Keratinocyte (primary cell): ENCODE results near the gene SCD. TPM values are rescaled to one million over a fixed set of nuclear protein-coding genes. Genes with fewer than 3 reads are reported as not detected.

Experiments
- DNase-seq: peaks from one replicate; pipeline ENCODE4 v3.0.0-alpha.2; 2011; ENCODE audit warnings: low read depth, missing footprints, low spot score
- FAIRE-seq: peaks from 2 replicates; lab custom pipeline; 2011; peaks lifted over from hg19 to GRCh38; lab: Jason Lieb, UNC
- H2AFZ ChIP-seq: 2 replicates; pipeline ENCODE4 v1.6.0; 2012; ENCODE audit warnings: low read length, control low read depth, inconsistent platforms; ENCODE audit not compliant: control insufficient read depth
- H3K27ac ChIP-seq: 2 replicates; pipeline ENCODE4 v1.5.1; 2011; ENCODE audit warnings: low read length; ENCODE audit not compliant: control insufficient read depth, insufficient read depth
- H3K27me3 ChIP-seq: 3 replicates; pipeline ENCODE4 v1.6.0; 2011; ENCODE audit warnings: low read length; ENCODE audit not compliant: control insufficient read depth, insufficient read depth; ENCODE audit errors: extremely low read depth
- H3K36me3 ChIP-seq, 2 experiments: 2 replicates in 1 of 2; 3 replicates in 1 of 2; pipeline ENCODE4 v1.5.1; 2011; ENCODE audit warnings: low read length in 2 of 2, mild to moderate bottlenecking in 1 of 2; ENCODE audit not compliant: control insufficient read depth in 2 of 2, insufficient read depth in 2 of 2; ENCODE audit errors: extremely low read depth in 1 of 2
- H3K4me1 ChIP-seq: 3 replicates; pipeline ENCODE4 v1.5.1; 2011; ENCODE audit warnings: low read length; ENCODE audit not compliant: control insufficient read depth, insufficient read depth; ENCODE audit errors: extremely low read depth
- H3K4me2 ChIP-seq: 3 replicates; pipeline ENCODE4 v1.6.0; 2011; ENCODE audit warnings: low read depth, low read length; ENCODE audit not compliant: control insufficient read depth, insufficient read depth; ENCODE audit errors: extremely low read depth
- H3K4me3 ChIP-seq, 3 experiments: fragments of 200-600 bp in 1 of 3; sonication (generic) in 1 of 3; 2 replicates in 2 of 3; 3 replicates in 1 of 3; pipeline ENCODE4 v1.5.1; 2011 to 2016; ENCODE audit warnings: low read length in 3 of 3, mild to moderate bottlenecking in 3 of 3, control low read depth in 2 of 3, inconsistent platforms in 1 of 3, low read depth in 1 of 3, mixed read lengths in 1 of 3, mixed run types in 1 of 3, moderate library complexity in 1 of 3; ENCODE audit not compliant: control insufficient read depth in 2 of 3, insufficient read depth in 2 of 3; ENCODE audit errors: extremely low read depth in 1 of 3
- H3K79me2 ChIP-seq: 2 replicates; pipeline ENCODE4 v1.6.0; 2012; ENCODE audit warnings: low read length; ENCODE audit not compliant: control insufficient read depth, insufficient read depth
- H3K9ac ChIP-seq: 3 replicates; pipeline ENCODE4 v1.6.0; 2011; ENCODE audit warnings: low read length; ENCODE audit not compliant: control insufficient read depth, insufficient read depth; ENCODE audit errors: extremely low read depth
- H3K9me1 ChIP-seq: 3 replicates; pipeline ENCODE4 v1.6.0; 2011; ENCODE audit warnings: low read length; ENCODE audit not compliant: control insufficient read depth, insufficient read depth; ENCODE audit errors: extremely low read depth
- H3K9me3 ChIP-seq: 2 replicates; pipeline ENCODE4 v1.5.1; 2012; ENCODE audit warnings: low read depth, low read length; ENCODE audit not compliant: control insufficient read depth
- H4K20me1 ChIP-seq: 3 replicates; pipeline ENCODE4 v1.6.0; 2011; ENCODE audit warnings: low read length; ENCODE audit not compliant: control insufficient read depth, insufficient read depth; ENCODE audit errors: extremely low read depth
- CTCF ChIP-seq, 3 experiments: IDR thresholded peaks in 1 of 3; conservative IDR thresholded peaks in 1 of 3; optimal IDR thresholded peaks in 1 of 3; 2 replicates in 2 of 3; 3 replicates in 1 of 3; pipeline versions ENCODE3 to v1.5.1; 2011; ENCODE audit warnings: low read length in 3 of 3, mild to moderate bottlenecking in 3 of 3, moderate library complexity in 2 of 3, control low read depth in 1 of 3, inconsistent platforms in 1 of 3; ENCODE audit not compliant: insufficient read depth in 2 of 3; ENCODE audit errors: extremely low read depth in 1 of 3
- EZH2 ChIP-seq: IDR thresholded peaks from one replicate; pipeline ENCODE4 v1.6.1; 2012; ENCODE audit warnings: inconsistent platforms, mild to moderate bottlenecking, low read length, moderate library complexity
- dilution Hi-C: fragments of 300-500 bp; cut with MboI; formaldehyde crosslinking; loops from one replicate; pipeline ENCODE4 v1.7.0; 2020; ENCODE audit warnings: low sequenced_read_pairs; ENCODE audit not compliant: extremely low pct_ligation_motif_present
- polyA plus RNA-seq, 5 experiments: library from polyadenylated mRNA; depleted of rRNA in 3 of 5; stranded (reverse) in 3 of 5; stranded (forward) in 1 of 5; unstranded in 1 of 5; fragments of >200 nt; gene quantifications; 1 replicate in 1 of 5; 2 replicates in 3 of 5; 3 replicates in 1 of 5; pipeline versions ENCODE4 v1.2.1 to v1.2.3, GENCODE V29; 2011 to 2012; ENCODE audit warnings: missing spikeins in 2 of 5, low read depth in 1 of 5, low replicate concordance in 1 of 5

The SCD gene
- polyA plus RNA-seq, 1 donor (not counting 4 experiments of a cell fraction or from before 2014, with no cell fraction given) = 1,275 TPM

- H3K79me2 ChIP-seq = no peaks in the 10 kb centered on the region
- H2AFZ ChIP-seq = peak overlapping the region; percentile 7
- H3K9ac ChIP-seq = peak overlapping the region; percentile 73
- TF ChIP-seq EZH2 (no peak), CTCF (optimal IDR thresholded peaks at IDR 0.05 in 1 of 3, IDR thresholded peaks at IDR 0.05 in 1 of 3, conservative IDR thresholded peaks at IDR 0.05 in 1 of 3; ENCODE audit: extremely low read depth in 1 of 3, insufficient read depth in 2 of 3, low read length in 3 of 3) (no peak)
- H3K36me3 ChIP-seq = no peaks in the 10 kb centered on the region
- dilution Hi-C loops = no loop called here
- H3K9me1 ChIP-seq = no peaks in the 10 kb centered on the region
- no peaks in the 10 kb centered on the region for H3K9me3 ChIP-seq
- H3K4me2 ChIP-seq = peak overlapping the region; percentile 64
- peak overlapping the region in 2 of 3 experiments; percentile 5 to 7 for H3K4me3 ChIP-seq
- H3K27ac ChIP-seq = peak overlapping the region; percentile 92
- DNase-seq (no peak), FAIRE-seq (peak; percentile 81)
- H3K4me1 ChIP-seq = peaks cover 49% of the 10 kb centered on the region
- no peaks in the 10 kb centered on the region for H3K27me3 ChIP-seq
- H4K20me1 ChIP-seq = no peaks in the 10 kb centered on the region
These were observed 23.9 kb downstream of the SCD start for GRCh38 chr10:100370714-100371481.

DNA sequence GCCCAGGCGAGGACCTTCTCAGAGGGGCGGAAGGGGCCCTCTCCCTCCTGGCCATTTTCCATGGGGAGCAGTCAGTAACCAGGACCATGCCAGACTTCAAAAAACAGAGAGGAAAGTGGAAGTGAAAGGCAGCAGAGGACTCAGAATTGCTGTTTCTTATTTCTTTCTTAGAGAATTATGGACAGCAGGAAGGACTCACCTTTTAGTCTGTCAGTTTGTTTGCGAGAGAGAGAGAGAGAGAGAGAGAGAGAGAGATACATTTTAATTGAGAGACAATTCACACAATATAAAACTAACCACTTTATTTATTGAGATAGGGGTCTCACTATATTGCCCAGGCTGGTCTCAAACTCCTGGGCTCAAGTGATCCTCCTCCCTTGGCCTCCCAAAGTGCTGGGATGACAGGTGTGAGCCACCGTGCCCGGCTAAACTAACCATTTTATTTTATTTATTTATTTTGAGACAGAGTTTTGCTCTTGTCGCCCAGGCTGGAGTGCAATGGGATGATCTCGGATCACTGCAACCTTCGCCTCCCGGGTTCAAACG lies 24.5 kb downstream of the SCD start:
- no peak for FAIRE-seq
- peaks cover 49% of the 10 kb centered on the region for H3K4me1 ChIP-seq
- H3K79me2 ChIP-seq = no peaks in the 10 kb centered on the region
- TF ChIP-seq EZH2 (no peak), CTCF (optimal IDR thresholded peaks at IDR 0.05 in 1 of 3, IDR thresholded peaks at IDR 0.05 in 1 of 3, conservative IDR thresholded peaks at IDR 0.05 in 1 of 3; ENCODE audit: extremely low read depth in 1 of 3, insufficient read depth in 2 of 3, low read length in 3 of 3) (no peak)
- H3K27ac ChIP-seq = peak overlapping the region; percentile 92
- H3K27me3 ChIP-seq = no peaks in the 10 kb centered on the region
- no peaks in the 10 kb centered on the region for H3K9me1 ChIP-seq
- peak overlapping the region; percentile 64 for H3K4me2 ChIP-seq
- no peak for DNase-seq
- no peaks in the 10 kb centered on the region for H4K20me1 ChIP-seq
- H3K4me3 ChIP-seq = no peak overlapping the region
- peak overlapping the region; percentile 73 for H3K9ac ChIP-seq
- dilution Hi-C loops = no loop called here
- H2AFZ ChIP-seq = no peak overlapping the region
- no peaks in the 10 kb centered on the region for H3K36me3 ChIP-seq
- no peaks in the 10 kb centered on the region for H3K9me3 ChIP-seq
